Fibroblast of lung (primary cell): Measurements from ENCODE around the gene SEC61A1. TPM values are rescaled to one million over a fixed set of nuclear protein-coding genes. Genes with fewer than 3 reads are reported as not detected.

Source experiments
- DNase-seq, 2 donors: peaks; one replicate each; pipeline versions ENCODE4 v3.0.0 to v3.0.0-alpha.2; 2010; ENCODE audit warnings: low read depth in 2 of 2
- H2AFZ ChIP-seq: 2 replicates; pipeline ENCODE4 v1.5.1; 2012; ENCODE audit warnings: low read length, control low read depth, inconsistent platforms
- H3K27ac ChIP-seq: 2 replicates; pipeline ENCODE4 v1.5.1; 2011; ENCODE audit warnings: low read length, control low read depth; ENCODE audit not compliant: insufficient read depth
- H3K27me3 ChIP-seq: 2 replicates; pipeline ENCODE4 v1.5.1; 2011; ENCODE audit warnings: mild to moderate bottlenecking, low read length; ENCODE audit not compliant: control insufficient read depth, insufficient read depth
- H3K36me3 ChIP-seq: 2 replicates; pipeline ENCODE4 v1.5.1; 2011; ENCODE audit warnings: low read length; ENCODE audit not compliant: control insufficient read depth, insufficient read depth
- H3K4me1 ChIP-seq: 2 replicates; pipeline ENCODE4 v1.5.1; 2011; ENCODE audit warnings: low read length; ENCODE audit not compliant: control insufficient read depth, insufficient read depth; ENCODE audit errors: extremely low read depth
- H3K4me2 ChIP-seq: 2 replicates; pipeline ENCODE4 v1.5.1; 2011; ENCODE audit warnings: low read length, control low read depth; ENCODE audit not compliant: insufficient read depth; ENCODE audit errors: extremely low read depth
- H3K4me3 ChIP-seq, 4 experiments: fragments of 200-600 bp in 1 of 4; sonication (generic) in 1 of 4; replicated peaks in 1 of 4; 2 replicates each; pipeline ENCODE4 v1.5.1; 2011 to 2016; ENCODE audit warnings: low read length in 4 of 4, low read depth in 3 of 4, mild to moderate bottlenecking in 3 of 4, control low read depth in 2 of 4, inconsistent platforms in 1 of 4, mixed read lengths in 1 of 4; ENCODE audit not compliant: insufficient read depth in 1 of 4; ENCODE audit errors: control extremely low read depth in 1 of 4
- H3K79me2 ChIP-seq: 2 replicates; pipeline ENCODE4 v1.5.1; 2012; ENCODE audit warnings: mild to moderate bottlenecking, low read length, inconsistent platforms; ENCODE audit not compliant: control insufficient read depth, insufficient read depth
- H3K9ac ChIP-seq: 2 replicates; pipeline ENCODE4 v1.5.1; 2011; ENCODE audit warnings: mild to moderate bottlenecking, low read length, control low read depth; ENCODE audit not compliant: insufficient read depth
- H3K9me3 ChIP-seq: 2 replicates; pipeline ENCODE4 v1.5.1; 2012; ENCODE audit warnings: low read depth, low read length; ENCODE audit not compliant: control insufficient read depth, insufficient read depth
- H4K20me1 ChIP-seq: 2 replicates; pipeline ENCODE4 v1.5.1; 2011; ENCODE audit warnings: low read length; ENCODE audit not compliant: control insufficient read depth, insufficient read depth; ENCODE audit errors: extremely low read depth
- CTCF ChIP-seq, 2 donors: IDR thresholded peaks in 1 of 2; conservative IDR thresholded peaks in 1 of 2; 1 replicate in 1 of 2; 2 replicates in 1 of 2; pipeline ENCODE4 v1.5.1; 2011 to 2012; ENCODE audit warnings: low read length in 2 of 2, control low read depth in 1 of 2, inconsistent platforms in 1 of 2, low read depth in 1 of 2, mild to moderate bottlenecking in 1 of 2
- EZH2 ChIP-seq: IDR thresholded peaks from 2 replicates; pipeline ENCODE4 v1.5.1; 2012; ENCODE audit warnings: low read length, control low read depth, mild to moderate bottlenecking; ENCODE audit errors: missing control alignments
- polyA plus RNA-seq, 2 donors: library from polyadenylated mRNA; depleted of rRNA in 1 of 2; stranded (reverse) in 1 of 2; unstranded in 1 of 2; fragments of >200 nt; gene quantifications; 2 replicates each; pipeline ENCODE4 v1.2.1, GENCODE V29; 2011 to 2012; ENCODE audit warnings: missing spikeins in 1 of 2
- total RNA-seq: library from RNA; depleted of rRNA; stranded (reverse); fragments of >200 nt; gene quantifications from 2 replicates; pipeline ENCODE4 v1.2.1, GENCODE V29; 2014

Gene SEC61A1
- total and polyA plus RNA-seq, 2 donors (not counting 1 experiment from before 2014, with no cell fraction given), result 398 to 509 TPM

GRCh38 chr3:128091586-128091985, 39.3 kb downstream of the SEC61A1 start:
- no peak overlapping the region for H3K27ac ChIP-seq
- no peak for DNase-seq
- no peak overlapping the region for H3K4me2 ChIP-seq
- no peaks in the 10 kb centered on the region for H3K27me3 ChIP-seq
- H3K9ac ChIP-seq, result no peak overlapping the region
- peaks cover 5% of the 10 kb centered on the region for H3K4me1 ChIP-seq
- TF ChIP-seq EZH2 (no peak), CTCF (conservative IDR thresholded peaks at IDR 0.05 in 1 of 2, IDR thresholded peaks at IDR 0.05 in 1 of 2; ENCODE audit: low read depth in 1 of 2, low read length in 2 of 2) (no peak)
- H3K4me3 ChIP-seq, result no peak overlapping the region
- H2AFZ ChIP-seq, result no peak overlapping the region
- peaks cover 8% of the 10 kb centered on the region for H3K36me3 ChIP-seq
- no peaks in the 10 kb centered on the region for H3K9me3 ChIP-seq
- H3K79me2 ChIP-seq, result no peaks in the 10 kb centered on the region
- no peaks in the 10 kb centered on the region for H4K20me1 ChIP-seq

GRCh38 chr3:128094295-128095151, 42.3 kb downstream of the SEC61A1 start:
- Histone ChIP-seq H2AFZ (no peak overlapping the region), H3K9me3 (no peaks in the 10 kb centered on the region), H3K79me2 (no peaks in the 10 kb centered on the region), H3K36me3 (peaks cover 12% of the 10 kb centered on the region), H3K27me3 (no peaks in the 10 kb centered on the region), H3K27ac (no peak overlapping the region), H3K4me3 (no peak overlapping the region), H3K9ac (no peak overlapping the region), H3K4me1 (peaks cover 5% of the 10 kb centered on the region), H4K20me1 (no peaks in the 10 kb centered on the region), H3K4me2 (no peak overlapping the region)
- TF ChIP-seq EZH2 (no peak), CTCF (conservative IDR thresholded peaks at IDR 0.05 in 1 of 2, IDR thresholded peaks at IDR 0.05 in 1 of 2; ENCODE audit: low read depth in 1 of 2, low read length in 2 of 2) (no peak)
- peak in 1 of 2 donors; percentile 27 for DNase-seq

- TF ChIP-seq CTCF (conservative IDR thresholded peaks at IDR 0.05 in 1 of 2, IDR thresholded peaks at IDR 0.05 in 1 of 2; ENCODE audit: low read depth in 1 of 2, low read length in 2 of 2) (peak; percentile 80 to 90), EZH2 (no peak)
- Histone ChIP-seq H3K36me3 (peaks cover 14% of the 10 kb centered on the region), H3K9ac (no peak overlapping the region), H3K9me3 (no peaks in the 10 kb centered on the region), H3K4me3 (no peak overlapping the region), H2AFZ (no peak overlapping the region), H3K79me2 (no peaks in the 10 kb centered on the region), H4K20me1 (no peaks in the 10 kb centered on the region), H3K27me3 (no peaks in the 10 kb centered on the region), H3K27ac (no peak overlapping the region), H3K4me1 (peaks cover 5% of the 10 kb centered on the region), H3K4me2 (no peak overlapping the region)
- peak; percentile 83 to 88 for DNase-seq
Observed at GRCh38 chr3:128095222-128095703, 43.0 kb downstream of the SEC61A1 start.
